ENCODE data around the gene MALRD1. TPM values are rescaled to one million over a fixed set of nuclear protein-coding genes. Genes with fewer than 3 reads are reported as not detected.

Gene MALRD1
- total RNA-seq, 4 donors from 2014 or later = 0.94 to 4.5 (median 2.3) TPM; not detected in 1

DNA sequence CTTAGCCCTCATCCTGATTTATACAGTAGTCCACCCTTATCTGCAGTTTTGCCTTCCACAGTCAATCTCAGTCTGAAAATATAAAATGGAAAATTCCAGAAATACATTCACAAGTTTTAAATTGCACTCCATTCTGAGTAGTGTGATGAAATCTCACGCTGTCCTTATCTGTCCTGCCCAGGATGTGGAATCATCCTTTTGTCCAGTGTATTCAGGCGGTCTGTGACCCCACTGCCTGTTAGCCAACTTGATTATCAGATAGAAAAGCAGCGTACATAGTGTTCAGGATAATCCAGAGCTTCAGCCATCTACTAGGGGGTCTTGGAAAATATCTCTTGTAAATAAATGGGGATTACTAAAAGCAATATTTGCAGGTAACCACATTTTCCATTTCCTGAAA, 146.3 kb downstream of the MALRD1 start:
- WGBS, 2 donors = 76 to 81% methylated on average over 3 of the region's 3 CpGs
- intact Hi-C loops (cut with DNase I) = no loop called here
- Histone ChIP-seq H3K9me3 (no peaks in the 10 kb centered on the region), H3K36me3 (no peaks in the 10 kb centered on the region), H3K27me3 (no peaks in the 10 kb centered on the region), H3K4me1 (no peaks in the 10 kb centered on the region), H3K4me3 (replicated peaks in 1 of 3) (no peak overlapping the region), H3K27ac (no peak overlapping the region)
- DNase-seq = no peak
- TF ChIP-seq, protein P1, sequence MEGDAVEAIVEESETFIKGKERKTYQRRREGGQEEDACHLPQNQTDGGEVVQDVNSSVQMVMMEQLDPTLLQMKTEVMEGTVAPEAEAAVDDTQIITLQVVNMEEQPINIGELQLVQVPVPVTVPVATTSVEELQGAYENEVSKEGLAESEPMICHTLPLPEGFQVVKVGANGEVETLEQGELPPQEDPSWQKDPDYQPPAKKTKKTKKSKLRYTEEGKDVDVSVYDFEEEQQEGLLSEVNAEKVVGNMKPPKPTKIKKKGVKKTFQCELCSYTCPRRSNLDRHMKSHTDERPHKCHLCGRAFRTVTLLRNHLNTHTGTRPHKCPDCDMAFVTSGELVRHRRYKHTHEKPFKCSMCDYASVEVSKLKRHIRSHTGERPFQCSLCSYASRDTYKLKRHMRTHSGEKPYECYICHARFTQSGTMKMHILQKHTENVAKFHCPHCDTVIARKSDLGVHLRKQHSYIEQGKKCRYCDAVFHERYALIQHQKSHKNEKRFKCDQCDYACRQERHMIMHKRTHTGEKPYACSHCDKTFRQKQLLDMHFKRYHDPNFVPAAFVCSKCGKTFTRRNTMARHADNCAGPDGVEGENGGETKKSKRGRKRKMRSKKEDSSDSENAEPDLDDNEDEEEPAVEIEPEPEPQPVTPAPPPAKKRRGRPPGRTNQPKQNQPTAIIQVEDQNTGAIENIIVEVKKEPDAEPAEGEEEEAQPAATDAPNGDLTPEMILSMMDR (IDR thresholded peaks at IDR 0.05) = no peak
- no peak for TF ChIP-seq POLR2A (IDR thresholded peaks at IDR 0.05)

DNA sequence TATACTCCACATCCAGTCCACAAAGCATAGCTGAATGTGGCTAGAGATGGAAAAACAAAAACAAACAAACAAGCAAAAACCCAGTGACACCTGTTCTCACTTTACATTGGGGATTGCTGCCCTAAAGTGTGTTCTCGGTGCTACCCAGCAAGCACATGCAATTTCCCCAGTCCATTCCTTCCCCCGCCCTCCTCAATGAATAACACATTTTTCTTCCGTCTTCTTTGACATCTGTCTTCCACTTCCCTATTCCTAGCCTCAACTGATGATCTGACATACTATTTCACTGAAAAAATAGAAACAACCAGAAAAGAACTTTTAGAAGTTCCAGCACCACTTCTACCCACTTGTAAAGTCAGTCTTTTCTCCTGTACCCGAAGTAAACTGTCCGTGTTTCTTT, 147.1 kb downstream of the MALRD1 start:
- intact Hi-C loops (cut with DNase I) = no loop called here
- no peak for DNase-seq
- no peak overlapping the region for H3K27ac ChIP-seq
- no peaks in the 10 kb centered on the region for H3K4me1 ChIP-seq
- no peaks in the 10 kb centered on the region for H3K27me3 ChIP-seq
- WGBS, 2 donors = 59 to 62% methylated on average over 5 of the region's 5 CpGs
- no peak for TF ChIP-seq POLR2A (IDR thresholded peaks at IDR 0.05)
- TF ChIP-seq, protein P1 (IDR thresholded peaks at IDR 0.05) = no peak
- no peaks in the 10 kb centered on the region for H3K9me3 ChIP-seq
- no peak overlapping the region for H3K4me3 ChIP-seq (replicated peaks in 1 of 3)
- no peaks in the 10 kb centered on the region for H3K36me3 ChIP-seq

DNA sequence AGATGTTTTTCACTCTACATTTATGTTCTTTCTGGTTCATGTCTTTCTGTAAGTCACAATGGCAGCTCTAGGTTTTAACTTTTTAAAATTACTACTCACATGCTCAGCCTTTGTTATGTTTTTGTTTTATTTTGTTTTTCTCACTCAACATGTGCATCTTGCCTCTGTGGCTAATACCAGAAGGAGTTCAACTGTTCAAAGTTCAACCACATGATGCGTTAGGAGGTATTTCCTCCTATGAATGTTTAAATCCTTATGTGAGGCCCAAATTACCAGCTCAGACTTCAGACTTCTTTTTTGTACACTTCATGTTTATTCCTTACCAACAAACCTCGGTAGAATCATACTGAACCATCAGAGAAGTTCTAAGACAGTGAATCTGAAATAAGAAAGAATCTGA, 151.6 kb downstream of the MALRD1 start:
- H3K36me3 ChIP-seq = no peaks in the 10 kb centered on the region
- no peak for TF ChIP-seq POLR2A (IDR thresholded peaks at IDR 0.05)
- TF ChIP-seq, protein P1 (IDR thresholded peaks at IDR 0.05) = no peak
- no peak for DNase-seq
- intact Hi-C loops (cut with DNase I) = no loop called here
- no peak overlapping the region for H3K4me3 ChIP-seq (replicated peaks in 1 of 3)
- 81 to 84% methylated on average over 2 of the region's 2 CpGs for WGBS, 2 donors
- no peaks in the 10 kb centered on the region for H3K4me1 ChIP-seq
- H3K27ac ChIP-seq = no peak overlapping the region
- no peaks in the 10 kb centered on the region for H3K27me3 ChIP-seq
- H3K9me3 ChIP-seq = no peaks in the 10 kb centered on the region

DNA sequence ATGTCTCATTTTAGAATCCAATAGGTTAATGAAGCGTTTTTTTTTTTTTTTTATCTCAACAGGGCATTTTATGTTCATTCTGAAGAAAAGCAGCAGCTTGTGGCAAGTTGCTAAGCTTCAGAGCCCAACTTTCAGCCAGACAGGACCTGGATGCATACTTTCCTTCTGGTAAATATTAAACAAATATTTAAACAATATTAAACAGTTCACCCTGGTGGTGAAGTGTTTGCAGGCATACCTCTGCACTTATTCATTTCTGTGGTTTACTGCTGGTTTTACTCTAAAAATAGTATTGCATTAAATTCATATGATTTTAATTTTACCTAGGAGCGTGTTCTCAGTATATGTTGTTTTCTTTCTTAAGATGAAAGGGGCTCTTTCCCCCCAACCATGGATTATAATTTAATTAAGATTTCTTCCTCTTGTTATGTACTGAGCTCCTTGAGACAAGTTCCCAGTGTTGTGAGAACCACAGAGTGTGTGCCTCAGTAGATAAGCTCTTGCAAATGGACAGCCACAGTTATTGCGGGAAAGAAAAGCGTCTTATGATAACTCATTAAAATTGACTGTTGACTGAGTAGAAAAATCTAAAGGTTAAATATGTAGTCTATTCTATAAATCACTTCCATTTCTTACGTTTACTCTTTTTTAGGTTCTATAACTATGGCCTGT, 155.8 kb downstream of the MALRD1 start:
- no peak overlapping the region for H3K4me3 ChIP-seq (replicated peaks in 1 of 3)
- TF ChIP-seq, protein P1 (IDR thresholded peaks at IDR 0.05) = no peak
- TF ChIP-seq POLR2A (IDR thresholded peaks at IDR 0.05) = no peak
- intact Hi-C loops (cut with DNase I) = no loop called here
- H3K36me3 ChIP-seq = no peaks in the 10 kb centered on the region
- H3K4me1 ChIP-seq = no peaks in the 10 kb centered on the region
- no peaks in the 10 kb centered on the region for H3K27me3 ChIP-seq
- no peaks in the 10 kb centered on the region for H3K9me3 ChIP-seq
- H3K27ac ChIP-seq = no peak overlapping the region
- DNase-seq = no peak
- 78 to 81% methylated on average over 5 of the region's 5 CpGs for WGBS, 2 donors

DNA sequence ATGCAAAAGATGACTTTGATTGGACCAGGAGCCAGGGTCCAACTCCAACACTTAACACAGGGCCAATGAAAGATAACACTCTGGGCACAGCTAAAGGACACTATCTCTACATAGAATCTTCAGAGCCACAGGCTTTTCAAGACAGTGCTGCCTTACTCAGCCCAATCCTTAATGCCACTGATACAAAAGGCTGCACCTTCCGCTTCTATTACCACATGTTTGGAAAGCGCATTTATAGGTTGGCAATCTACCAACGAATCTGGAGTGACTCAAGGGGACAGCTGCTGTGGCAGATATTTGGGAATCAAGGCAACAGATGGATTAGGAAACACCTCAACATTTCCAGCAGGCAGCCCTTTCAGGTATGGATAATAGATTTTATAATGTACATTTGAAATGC, 160.7 kb downstream of the MALRD1 start:
- no peak overlapping the region for H3K27ac ChIP-seq
- intact Hi-C loops (cut with DNase I) = no loop called here
- H3K4me3 ChIP-seq (replicated peaks in 1 of 3) = no peak overlapping the region
- no peaks in the 10 kb centered on the region for H3K36me3 ChIP-seq
- no peak for DNase-seq
- TF ChIP-seq, protein P1 (IDR thresholded peaks at IDR 0.05) = no peak
- no peak for TF ChIP-seq POLR2A (IDR thresholded peaks at IDR 0.05)
- WGBS, 2 donors = 73 to 74% methylated on average over 3 of the region's 3 CpGs
- no peaks in the 10 kb centered on the region for H3K9me3 ChIP-seq
- H3K4me1 ChIP-seq = no peaks in the 10 kb centered on the region
- no peaks in the 10 kb centered on the region for H3K27me3 ChIP-seq

All from thyroid gland (tissue), 4 donors.